A673 (cell line): ENCODE measurements around the gene SCAANT1.

Source experiments
- EZH2 ChIP-seq: fragments of 200-600 bp; sonication (generic); IDR thresholded peaks from 2 replicates; pipeline ENCODE4 v1.6.1; 2017; ENCODE audit warnings: borderline replicate concordance, low read depth, mild to moderate bottlenecking, mixed read lengths, antibody characterized with exemption, low read length; ENCODE audit not compliant: poor library complexity, severe bottlenecking
- TF ChIP-seq, protein P1 (sequence below): fragments of 300-800, 200-600 bp; sonication (generic); conservative IDR thresholded peaks from 2 replicates; pipeline ENCODE4 v1.5.1; 2017; ENCODE audit warnings: low read depth, mild to moderate bottlenecking, antibody characterized with exemption, low read length, moderate library complexity, mixed read lengths

DNA sequence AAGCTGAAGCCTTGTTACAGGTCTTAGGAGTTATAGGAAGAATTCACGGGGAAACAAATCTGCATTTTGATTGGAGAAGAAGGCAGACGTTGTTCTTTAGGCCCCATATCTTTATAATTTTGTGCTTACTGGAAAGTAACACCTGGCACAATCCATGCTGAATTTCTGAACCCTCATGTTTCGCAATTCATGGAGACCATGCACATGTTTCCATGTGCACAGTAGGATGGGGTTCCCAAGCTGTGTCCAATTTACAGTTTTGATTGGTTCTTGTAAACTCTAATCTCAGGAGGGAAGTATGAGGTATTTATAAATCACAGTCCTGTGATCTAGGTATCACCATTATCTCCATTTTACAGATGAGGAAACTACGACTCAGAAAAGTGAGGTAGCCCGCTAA lies 7.8 kb upstream of the SCAANT1 start:
- TF ChIP-seq, protein P1, sequence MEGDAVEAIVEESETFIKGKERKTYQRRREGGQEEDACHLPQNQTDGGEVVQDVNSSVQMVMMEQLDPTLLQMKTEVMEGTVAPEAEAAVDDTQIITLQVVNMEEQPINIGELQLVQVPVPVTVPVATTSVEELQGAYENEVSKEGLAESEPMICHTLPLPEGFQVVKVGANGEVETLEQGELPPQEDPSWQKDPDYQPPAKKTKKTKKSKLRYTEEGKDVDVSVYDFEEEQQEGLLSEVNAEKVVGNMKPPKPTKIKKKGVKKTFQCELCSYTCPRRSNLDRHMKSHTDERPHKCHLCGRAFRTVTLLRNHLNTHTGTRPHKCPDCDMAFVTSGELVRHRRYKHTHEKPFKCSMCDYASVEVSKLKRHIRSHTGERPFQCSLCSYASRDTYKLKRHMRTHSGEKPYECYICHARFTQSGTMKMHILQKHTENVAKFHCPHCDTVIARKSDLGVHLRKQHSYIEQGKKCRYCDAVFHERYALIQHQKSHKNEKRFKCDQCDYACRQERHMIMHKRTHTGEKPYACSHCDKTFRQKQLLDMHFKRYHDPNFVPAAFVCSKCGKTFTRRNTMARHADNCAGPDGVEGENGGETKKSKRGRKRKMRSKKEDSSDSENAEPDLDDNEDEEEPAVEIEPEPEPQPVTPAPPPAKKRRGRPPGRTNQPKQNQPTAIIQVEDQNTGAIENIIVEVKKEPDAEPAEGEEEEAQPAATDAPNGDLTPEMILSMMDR: no peak
- no peak for TF ChIP-seq EZH2
